HFFc6 (cell line): ENCODE results near the gene ADSS1. TPM values are rescaled to one million over a fixed set of nuclear protein-coding genes. Genes with fewer than 3 reads are reported as not detected.

ENCODE experiments used
- DNase-seq: peaks from one replicate; pipeline ENCODE4 v3.0.0-alpha.2; 2018
- H3K27ac Mint-ChIP-seq: 2 replicates; pipeline ENCODE4 v1.8.0; 2020; ENCODE audit warnings: mild to moderate bottlenecking, mixed read lengths
- H3K27me3 Mint-ChIP-seq: 2 replicates; pipeline ENCODE4 v1.8.0; 2021; ENCODE audit warnings: mild to moderate bottlenecking, moderate library complexity, mixed read lengths; ENCODE audit not compliant: insufficient read depth
- H3K36me3 Mint-ChIP-seq: 2 replicates; pipeline ENCODE4 v1.8.0; 2021; ENCODE audit warnings: low read depth, mixed read lengths
- H3K4me1 Mint-ChIP-seq: 2 replicates; pipeline ENCODE4 v1.8.0; 2020; ENCODE audit warnings: low read depth, mixed read lengths
- H3K4me3 Mint-ChIP-seq: 2 replicates; pipeline ENCODE4 v1.8.0; 2020; ENCODE audit warnings: mild to moderate bottlenecking, moderate library complexity, mixed read lengths
- H3K9me3 Mint-ChIP-seq: 2 replicates; pipeline ENCODE4 v1.8.0; 2020; ENCODE audit warnings: mild to moderate bottlenecking, mixed read lengths
- total RNA-seq, 6 experiments: library from RNA; stranded (reverse); fragmentation: NEBNext Ultra II Directional; extraction: Animal tissue kit (Norgen Biotek cat#: 25700); gene quantifications; 2 replicates in 1 of 6; 3 replicates in 5 of 6; pipeline ENCODE4 v1.2.3, GENCODE V29; 2021
- TF ChIP-seq, protein P1 (sequence below): fragments of 200-600 bp; sonication (generic); IDR thresholded peaks from 2 replicates; pipeline ENCODE4 v1.5.0; 2021; ENCODE audit warnings: antibody characterized with exemption, mild to moderate bottlenecking

ADSS1 gene
- total RNA-seq, 6 experiments from 2014 or later = 2.7 to 3.7 (median 3.3) TPM

DNA sequence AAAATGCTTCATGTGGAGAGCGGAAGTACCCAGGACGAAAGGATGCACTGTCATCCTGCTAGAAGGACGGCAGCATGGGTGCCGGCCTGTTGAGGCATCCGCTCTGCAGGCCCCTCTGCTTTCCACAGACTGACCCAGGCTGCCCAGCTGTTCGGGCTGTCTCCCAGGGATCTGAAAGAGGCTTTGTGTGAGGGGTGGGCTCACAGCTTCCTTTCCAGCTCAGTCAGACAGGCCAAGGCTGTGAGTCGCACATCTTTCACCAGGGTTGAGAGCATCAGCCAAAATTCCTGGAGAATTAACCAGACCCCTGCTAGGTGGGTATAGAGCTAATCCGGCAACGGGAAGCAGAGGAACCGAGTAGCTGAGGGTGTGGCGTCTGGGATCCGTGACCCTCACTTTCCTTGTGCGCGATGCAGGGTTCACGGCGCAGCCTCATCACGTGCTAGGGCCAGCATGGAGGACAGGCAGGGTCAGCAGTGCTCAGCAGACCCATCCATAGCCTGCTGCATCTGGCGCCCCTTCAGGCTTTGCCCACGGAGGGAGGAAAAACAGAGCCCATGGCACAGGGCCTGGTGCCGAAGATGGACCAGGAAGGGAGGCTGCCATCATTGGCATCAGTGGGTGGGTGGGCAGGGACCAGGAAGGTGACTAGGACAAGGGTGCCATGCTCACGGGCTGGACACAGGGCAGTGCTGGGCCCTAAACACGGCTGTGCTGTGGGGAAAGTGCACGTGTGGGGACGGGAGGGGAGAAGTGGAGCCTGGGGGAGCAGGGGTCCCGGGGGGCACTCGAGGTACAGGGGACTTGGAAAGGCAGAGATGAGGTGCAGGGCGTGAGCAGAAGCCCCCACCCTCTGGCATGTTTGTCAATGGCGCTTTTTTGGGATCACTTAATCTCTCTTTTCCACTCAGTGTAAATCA lies 19.7 kb downstream of the ADSS1 start:
- TF ChIP-seq, protein P1, sequence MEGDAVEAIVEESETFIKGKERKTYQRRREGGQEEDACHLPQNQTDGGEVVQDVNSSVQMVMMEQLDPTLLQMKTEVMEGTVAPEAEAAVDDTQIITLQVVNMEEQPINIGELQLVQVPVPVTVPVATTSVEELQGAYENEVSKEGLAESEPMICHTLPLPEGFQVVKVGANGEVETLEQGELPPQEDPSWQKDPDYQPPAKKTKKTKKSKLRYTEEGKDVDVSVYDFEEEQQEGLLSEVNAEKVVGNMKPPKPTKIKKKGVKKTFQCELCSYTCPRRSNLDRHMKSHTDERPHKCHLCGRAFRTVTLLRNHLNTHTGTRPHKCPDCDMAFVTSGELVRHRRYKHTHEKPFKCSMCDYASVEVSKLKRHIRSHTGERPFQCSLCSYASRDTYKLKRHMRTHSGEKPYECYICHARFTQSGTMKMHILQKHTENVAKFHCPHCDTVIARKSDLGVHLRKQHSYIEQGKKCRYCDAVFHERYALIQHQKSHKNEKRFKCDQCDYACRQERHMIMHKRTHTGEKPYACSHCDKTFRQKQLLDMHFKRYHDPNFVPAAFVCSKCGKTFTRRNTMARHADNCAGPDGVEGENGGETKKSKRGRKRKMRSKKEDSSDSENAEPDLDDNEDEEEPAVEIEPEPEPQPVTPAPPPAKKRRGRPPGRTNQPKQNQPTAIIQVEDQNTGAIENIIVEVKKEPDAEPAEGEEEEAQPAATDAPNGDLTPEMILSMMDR = no peak
- H3K4me3 Mint-ChIP-seq = no peak overlapping the region
- H3K4me1 Mint-ChIP-seq = peaks cover 13% of the 10 kb centered on the region
- H3K9me3 Mint-ChIP-seq = no peaks in the 10 kb centered on the region
- no peaks in the 10 kb centered on the region for H3K36me3 Mint-ChIP-seq
- no peak overlapping the region for H3K27ac Mint-ChIP-seq
- no peaks in the 10 kb centered on the region; the same call in none of the 2 replicates for H3K27me3 Mint-ChIP-seq
- no peak for DNase-seq

DNA sequence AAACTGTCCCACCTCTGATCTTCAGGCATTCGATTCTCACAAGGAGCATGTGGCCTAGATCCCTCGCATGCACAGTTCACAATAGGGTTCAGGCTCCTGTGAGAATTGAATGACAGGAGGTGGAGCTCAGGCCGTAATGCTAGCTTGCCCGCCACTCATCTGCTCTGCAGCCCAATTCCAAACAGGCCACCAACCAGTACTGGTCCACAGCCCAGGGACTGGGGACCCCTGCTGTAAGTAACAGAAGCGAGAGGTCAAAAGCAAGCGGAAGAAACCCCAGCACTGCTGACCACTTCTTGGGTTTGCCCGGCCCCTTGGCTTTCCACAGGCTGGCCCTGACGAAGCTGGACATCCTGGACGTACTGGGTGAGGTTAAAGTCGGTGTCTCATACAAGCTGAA lies 20.5 kb downstream of the ADSS1 start:
- no peak overlapping the region for H3K4me3 Mint-ChIP-seq
- TF ChIP-seq, protein P1 = no peak
- H3K36me3 Mint-ChIP-seq = no peaks in the 10 kb centered on the region
- peaks cover 21% of the 10 kb centered on the region for H3K4me1 Mint-ChIP-seq
- H3K27ac Mint-ChIP-seq = no peak overlapping the region
- DNase-seq = no peak
- no peaks in the 10 kb centered on the region; the same call in none of the 2 replicates for H3K27me3 Mint-ChIP-seq
- no peaks in the 10 kb centered on the region for H3K9me3 Mint-ChIP-seq

DNA sequence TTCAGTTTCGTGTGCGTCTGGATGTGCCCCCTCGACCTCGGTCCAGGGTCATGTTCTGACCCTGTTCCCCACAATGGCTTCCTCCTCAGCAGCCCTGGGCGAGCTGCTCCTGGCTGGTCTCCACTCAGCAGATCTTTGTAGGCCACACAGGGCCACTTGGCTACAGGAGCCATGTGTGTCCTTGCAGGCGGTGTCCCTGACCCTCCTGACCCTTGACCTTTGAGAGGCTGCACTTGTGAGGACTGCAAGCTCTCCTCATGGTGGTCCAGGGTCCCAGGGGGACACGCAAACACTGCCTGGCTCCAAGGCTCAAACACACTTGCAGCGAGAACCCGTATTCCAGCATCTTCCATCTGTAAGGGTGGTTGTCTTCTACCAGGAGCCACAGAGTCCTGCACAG lies 21.4 kb downstream of the ADSS1 start:
- DNase-seq = no peak
- Mint-ChIP-seq H3K27ac (no peak overlapping the region), H3K9me3 (no peaks in the 10 kb centered on the region), H3K4me3 (no peak overlapping the region), H3K36me3 (peaks cover under 1% of the 10 kb centered on the region; the same call in 1 of the 2 replicates), H3K4me1 (peaks cover 30% of the 10 kb centered on the region), H3K27me3 (no peaks in the 10 kb centered on the region; the same call in none of the 2 replicates)
- TF ChIP-seq, protein P1 = no peak

DNA sequence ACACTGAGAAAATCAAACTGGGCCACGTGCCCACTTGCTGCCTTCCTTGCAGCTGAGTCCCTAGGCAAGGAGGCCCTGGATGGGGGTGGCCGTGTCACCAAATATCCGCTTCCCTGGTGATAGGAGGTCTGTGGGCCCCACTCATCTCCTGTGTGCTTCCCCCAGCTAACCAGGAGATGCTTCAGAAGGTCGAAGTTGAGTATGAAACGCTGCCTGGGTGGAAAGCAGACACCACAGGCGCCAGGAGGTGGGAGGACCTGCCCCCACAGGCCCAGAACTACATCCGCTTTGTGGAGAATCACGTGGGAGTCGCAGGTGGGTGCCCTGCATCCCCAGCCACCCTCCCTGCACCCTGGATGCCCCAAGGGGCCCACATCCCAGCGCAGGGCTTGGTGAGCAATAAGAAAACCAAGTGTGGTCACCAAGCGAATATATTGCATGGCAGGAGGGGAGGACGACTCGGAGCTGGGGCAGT lies 22.1 kb downstream of the ADSS1 start:
- Mint-ChIP-seq H3K4me1 (peaks cover 37% of the 10 kb centered on the region), H3K4me3 (no peak overlapping the region), H3K27ac (no peak overlapping the region), H3K36me3 (peaks cover 7% of the 10 kb centered on the region; the same call in 1 of the 2 replicates), H3K27me3 (no peaks in the 10 kb centered on the region; the same call in none of the 2 replicates), H3K9me3 (no peaks in the 10 kb centered on the region)
- DNase-seq = no peak
- TF ChIP-seq, protein P1 = no peak

DNA sequence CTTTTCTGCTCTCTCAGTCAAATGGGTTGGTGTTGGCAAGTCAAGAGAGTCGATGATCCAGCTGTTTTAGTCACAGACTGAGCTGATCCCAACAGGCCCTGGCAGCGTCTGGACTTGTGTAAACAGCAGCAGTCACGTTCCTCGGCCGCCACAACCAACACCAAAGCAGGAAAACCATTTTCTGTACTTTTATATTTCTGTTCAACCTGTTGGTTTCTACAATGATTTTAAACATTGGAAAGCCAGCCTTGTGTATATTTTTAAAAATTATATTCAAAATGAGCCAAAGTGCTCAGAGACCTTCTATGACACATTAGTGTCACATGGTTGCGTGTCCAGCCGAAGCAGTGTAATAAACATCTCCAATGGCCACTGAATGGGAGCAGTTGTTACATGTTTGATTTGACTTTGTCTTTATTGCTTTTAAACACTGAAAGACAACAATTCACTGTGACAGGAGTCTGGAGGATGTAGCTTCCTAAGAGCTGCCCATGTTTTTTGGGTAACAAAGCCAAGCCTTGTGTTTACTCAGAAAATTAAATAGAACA lies 23.0 kb downstream of the ADSS1 start:
- Mint-ChIP-seq H3K27me3 (no peaks in the 10 kb centered on the region; the same call in none of the 2 replicates), H3K4me3 (no peak overlapping the region), H3K4me1 (peaks cover 37% of the 10 kb centered on the region), H3K9me3 (no peaks in the 10 kb centered on the region), H3K27ac (no peak overlapping the region), H3K36me3 (peaks cover 7% of the 10 kb centered on the region; the same call in 1 of the 2 replicates)
- DNase-seq = no peak
- TF ChIP-seq, protein P1 = no peak
